HG03520 (cell line): Measurements from ENCODE around the gene CLDN22.

ENCODE experiments used
- ATAC-seq: cut with Tn5 transposase; IDR thresholded peaks from one replicate; pipeline ENCODE4 v1.9.1; 2021; ENCODE audit warnings: mild to moderate bottlenecking, moderate library complexity; ENCODE audit not compliant: unreplicated experiment

CLDN22 gene

DNA sequence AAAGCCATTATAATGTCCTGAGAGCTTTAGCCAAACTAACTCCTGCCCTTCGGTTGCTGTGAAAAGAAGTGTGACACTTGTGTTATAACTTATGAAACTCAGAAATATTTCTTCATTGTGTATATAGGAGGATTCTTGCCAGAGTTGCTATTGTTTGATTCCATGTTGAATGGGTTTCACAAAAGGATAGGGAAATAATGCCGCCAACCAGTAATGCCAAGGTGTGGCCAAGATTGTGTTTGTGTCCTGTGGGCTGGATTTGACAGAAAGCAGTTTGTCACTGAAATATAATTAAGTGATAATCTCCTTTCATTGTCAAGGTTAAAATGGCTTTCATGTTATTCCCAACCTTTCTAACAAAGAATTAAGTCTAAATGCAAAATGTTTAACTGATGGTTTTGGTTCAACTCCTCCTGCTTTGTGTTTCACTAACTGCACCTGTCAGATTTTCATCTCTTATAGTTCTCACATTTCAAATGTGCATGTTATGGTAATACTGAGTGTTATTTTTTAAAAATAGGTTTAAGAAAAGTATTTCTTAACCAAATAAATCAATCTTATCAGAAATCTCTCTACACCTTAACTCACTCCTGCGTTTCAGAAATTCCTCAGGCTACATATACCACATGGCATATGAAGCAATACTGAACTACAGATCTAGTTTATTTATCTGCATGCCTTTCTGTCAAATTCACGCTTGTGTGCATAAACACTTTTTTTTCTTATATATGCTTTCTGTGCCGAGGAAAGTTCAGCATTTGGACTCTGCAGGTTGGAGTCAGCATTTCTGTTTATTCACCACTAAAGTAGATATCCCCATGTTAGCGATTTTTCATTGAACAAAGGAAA, at the start of gene CLDN22:
TSS of gene CLDN22 (minus strand) at position 66 of the 849 bp plus-strand sequence. CDS start at position 8, 58 bp downstream.
- ATAC-seq, result no peak

DNA sequence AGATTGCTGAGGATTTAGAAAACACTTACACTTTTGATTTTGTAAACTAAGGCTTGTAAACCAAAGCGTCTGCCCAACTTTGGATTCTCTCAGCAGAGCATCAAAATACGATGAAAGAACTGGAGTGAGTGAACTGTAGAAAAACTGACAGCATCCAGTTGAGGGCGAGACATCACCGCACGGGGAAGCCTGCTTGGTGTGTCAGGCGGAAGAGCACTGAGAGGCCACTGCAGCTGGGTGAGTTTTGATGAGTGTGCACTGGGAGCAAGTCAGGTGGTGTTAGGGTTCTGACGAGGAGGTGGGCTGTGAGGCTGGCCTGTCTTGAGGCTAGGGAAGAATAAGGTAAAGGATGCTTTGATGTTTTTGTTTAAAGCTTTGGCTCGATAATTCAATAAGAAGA, 49.0 kb upstream of the CLDN22 start:
- ATAC-seq, result no peak

DNA sequence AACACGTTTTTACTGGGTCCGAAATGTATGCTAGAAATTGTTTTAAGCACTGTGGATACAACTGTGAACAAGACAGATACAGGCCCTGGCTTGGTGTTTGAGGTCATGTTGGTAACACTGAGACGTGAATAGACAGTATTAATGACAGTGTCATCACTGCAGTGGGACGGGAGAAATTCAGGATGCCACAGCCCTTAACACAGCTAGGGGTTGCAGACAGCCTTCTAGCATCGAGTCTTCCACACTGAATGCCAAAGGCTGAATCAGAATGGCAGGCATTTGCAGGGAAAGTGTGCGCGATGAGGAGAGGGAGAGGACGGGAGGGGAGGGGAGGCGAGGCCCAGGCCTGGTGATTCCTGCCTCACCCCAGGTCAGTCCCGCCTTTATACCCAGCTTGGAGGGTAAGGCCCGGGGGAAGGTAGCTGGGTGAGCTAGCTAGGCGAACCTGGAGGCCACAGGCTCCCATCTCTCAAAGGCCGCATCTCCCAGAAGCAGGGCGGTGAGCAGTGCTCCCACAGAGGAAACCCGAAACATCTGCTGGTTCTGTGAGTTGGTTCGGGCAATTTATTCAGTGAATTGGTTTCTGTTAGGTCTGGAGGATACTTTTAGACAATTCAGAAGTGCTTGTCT, 46.2 kb upstream of the CLDN22 start:
- ATAC-seq, result no peak

DNA sequence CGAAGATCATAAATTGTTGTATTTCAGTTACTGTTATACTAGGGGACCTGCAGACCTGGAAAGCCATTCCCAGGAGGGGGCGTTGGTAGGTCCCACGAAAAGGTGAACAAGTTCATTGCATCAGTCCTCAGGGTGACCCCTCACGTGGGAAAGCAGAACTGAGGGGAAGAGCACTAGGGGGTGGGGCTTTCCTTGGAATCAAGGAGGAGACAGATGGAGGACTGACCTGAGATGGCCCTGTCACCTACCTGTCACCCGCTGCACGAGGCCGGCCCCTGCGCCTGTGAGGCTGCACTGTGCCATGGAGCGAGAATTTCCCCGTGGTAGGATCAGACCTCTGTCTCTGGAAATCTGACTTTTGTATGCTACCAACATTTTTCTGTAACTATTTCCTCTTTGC, 43.9 kb upstream of the CLDN22 start:
- ATAC-seq, result no peak

DNA sequence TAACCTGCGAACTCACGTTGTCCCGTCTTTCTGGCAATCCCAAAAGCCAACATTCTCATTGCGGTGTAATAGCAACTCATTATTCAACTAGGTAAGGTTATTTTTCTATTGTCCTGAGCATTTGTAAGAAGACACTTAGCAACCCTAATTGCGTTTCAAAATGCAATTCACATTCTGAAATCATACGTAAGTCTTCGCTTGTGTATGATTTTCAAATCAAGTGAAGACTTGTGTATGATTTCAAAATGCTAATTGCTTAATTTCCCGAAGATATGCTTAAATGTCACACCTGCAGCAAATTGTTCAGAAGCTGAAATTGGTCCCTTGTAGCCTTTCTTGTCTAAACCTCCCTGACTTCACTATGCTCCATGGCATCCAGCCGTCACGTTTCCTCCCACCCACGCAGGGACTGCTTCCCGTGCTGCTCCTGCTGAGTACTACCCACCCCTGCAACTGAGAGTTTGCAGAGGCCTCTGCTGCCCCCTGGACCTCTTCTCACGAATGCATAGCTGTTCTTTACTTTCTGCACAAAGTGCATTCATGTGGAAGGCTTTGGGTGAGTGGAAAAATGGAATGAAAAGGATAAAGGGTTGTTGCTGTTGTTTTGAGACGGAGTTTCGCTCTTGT, 43.0 kb upstream of the CLDN22 start:
- ATAC-seq, result no peak

DNA sequence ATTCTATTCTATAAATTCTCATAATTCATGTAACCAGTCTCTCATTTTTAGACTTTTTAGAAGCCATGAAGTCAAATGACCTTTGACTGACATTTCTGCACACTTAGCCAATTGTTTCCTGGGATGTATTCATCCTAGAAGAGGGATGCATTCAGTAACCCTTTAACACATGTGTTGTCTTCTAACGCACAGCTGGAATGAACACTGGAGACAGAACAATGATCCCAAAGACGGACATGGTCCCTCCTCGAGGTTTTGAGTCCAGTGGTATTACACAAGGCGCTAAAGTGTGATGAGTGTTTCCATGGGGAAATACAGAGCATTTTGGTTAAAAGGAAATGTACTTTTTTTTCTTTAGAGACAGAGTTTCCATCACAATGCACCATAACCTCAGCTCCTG, 42.0 kb upstream of the CLDN22 start:
- no peak for ATAC-seq

DNA sequence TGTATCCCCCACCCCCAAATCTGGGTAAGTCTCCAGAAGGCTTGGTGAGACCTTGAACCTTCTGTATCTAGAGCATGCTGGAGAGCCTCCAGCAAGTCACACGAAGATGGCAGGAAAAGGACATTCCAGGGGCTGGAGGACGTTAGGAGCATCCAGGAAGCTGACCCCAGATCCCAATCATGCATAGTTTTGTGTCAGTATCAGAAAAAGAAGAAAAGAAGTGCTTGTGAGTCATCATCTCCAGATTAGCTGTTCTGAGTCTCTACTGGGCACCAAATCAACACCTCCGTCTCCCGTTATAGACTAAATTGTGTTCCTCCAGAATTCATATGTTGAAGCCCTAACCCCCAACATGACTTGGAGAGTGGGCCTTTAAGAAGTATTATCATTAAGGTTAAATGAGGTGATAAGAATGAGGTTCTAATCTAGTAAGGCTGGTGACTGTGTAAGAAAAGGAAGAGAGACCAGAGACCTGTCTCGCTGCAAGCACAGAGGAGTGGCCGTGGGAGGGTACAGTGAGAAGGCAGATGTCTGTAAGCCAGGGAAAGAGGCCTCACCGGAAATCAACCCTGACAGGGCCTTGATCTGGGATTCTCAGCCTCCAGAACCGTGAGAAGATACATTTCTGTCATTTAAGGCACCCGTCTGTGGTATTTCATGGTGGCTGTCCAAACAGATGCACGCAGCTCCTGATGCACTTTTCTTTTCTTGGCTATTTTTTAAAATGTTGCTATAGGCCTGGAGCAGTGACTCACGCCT, 40.3 kb upstream of the CLDN22 start:
- ATAC-seq, result no peak

DNA sequence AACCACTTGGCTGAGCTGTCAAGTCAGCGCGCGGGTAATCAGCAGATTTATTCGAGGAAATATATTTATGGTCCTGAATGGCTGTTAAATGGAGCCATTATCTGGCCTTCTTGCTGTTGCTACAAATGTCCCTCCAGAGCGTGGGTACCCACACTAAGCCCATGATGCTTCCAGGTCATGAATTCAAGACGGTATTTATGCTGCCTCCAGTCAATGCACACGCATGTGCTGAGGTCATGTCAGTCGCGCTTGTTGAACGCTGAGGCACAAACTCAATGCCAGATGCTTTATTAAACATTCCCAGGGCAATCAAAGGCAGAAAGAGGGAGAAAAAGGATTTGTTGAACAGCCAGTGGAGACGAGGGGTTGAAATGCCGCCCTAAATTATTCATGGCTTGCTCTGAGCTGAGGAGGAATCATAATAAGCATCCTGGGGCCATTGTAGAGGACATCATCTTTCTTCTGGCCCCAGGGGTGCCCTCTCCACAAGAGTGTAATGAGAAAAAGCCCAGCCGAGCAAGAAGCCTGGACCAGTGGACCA, 38.2 kb upstream of the CLDN22 start:
- ATAC-seq, result no peak

DNA sequence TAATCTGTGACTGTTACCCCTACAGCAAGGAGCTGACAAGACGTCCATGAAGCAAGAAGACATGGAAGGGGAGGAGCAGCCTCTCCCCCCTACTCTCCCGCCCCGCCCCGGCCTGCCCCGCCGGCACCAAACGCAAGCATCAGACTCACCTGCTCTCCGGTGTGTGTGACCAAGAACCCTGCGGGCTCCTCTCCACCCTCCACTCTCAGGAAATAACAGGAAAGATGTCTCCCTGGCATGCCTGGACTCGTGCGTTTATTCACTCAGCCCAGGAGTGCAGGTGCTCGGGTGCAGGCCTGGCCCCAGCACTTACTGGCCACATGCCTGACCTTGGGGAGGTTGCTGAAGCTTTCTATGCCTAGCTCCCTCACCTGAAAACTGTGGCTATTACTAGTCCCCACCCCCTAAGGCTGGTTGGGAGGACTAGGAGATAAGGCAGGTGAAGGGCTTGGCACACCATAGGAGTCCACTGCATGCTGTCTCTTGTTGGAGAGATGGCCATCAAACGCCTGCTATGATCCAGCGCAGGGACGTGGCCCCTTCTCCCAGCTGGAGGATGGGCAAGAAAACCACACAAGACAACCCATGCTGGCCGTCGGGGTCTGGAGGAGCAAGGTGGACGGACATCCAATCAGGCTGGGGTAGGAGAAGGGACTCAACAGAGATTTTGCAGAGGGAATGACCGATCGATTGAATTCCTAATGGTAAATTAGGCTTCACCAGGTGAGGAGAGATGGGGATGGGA, 37.0 kb upstream of the CLDN22 start:
- no peak for ATAC-seq

DNA sequence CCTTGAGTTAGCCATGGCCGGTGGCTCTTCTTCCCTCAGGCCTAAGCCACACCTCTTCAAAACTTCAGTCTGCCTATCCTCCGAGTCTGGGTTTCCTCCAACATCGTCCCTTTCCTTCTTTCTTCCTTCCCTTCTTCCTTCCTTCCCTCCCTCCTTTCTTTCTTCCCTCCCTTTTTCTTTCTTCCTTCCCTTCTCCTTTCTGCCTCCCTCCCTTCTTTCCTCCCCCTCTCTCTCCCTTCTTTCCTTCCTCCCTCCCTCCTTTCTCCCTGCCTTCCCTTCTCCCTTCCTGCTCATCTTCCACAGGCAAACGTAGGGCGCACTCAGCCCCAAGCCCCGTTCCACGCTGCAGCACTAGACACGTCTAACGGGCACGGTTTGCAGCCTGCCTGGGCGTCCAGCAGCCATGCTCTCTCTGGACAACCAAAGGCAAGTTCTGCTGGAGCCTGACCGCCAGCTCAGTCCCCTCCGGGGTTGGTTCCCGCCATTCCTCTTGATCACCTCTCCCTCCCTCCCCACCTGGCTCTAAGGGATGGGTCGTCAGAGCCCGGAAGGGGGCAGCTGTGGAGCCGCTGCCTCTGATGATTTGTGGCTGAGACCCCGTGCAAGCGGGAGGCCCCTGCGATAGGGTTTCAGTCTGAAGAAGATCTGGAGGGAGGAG, 36.2 kb upstream of the CLDN22 start:
- ATAC-seq, result no peak

DNA sequence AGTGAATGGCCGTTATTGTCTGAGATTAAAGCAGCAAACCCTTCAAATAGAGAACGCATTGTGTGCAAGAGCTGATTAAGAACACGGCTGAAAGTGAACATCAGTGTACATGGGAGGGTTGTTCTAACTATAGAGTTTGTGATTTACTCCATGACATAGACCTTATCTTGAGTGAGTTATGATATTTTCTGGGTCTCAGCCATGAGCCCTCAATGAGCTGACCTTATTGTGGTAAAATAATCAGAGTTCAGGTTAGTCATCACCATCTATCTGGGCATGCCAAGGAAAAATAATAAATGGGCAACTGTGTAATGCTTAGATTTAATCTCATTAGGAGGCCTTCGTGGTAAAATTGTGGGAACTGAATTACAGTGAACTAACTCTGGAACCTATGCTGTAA, 35.3 kb upstream of the CLDN22 start:
- no peak for ATAC-seq

DNA sequence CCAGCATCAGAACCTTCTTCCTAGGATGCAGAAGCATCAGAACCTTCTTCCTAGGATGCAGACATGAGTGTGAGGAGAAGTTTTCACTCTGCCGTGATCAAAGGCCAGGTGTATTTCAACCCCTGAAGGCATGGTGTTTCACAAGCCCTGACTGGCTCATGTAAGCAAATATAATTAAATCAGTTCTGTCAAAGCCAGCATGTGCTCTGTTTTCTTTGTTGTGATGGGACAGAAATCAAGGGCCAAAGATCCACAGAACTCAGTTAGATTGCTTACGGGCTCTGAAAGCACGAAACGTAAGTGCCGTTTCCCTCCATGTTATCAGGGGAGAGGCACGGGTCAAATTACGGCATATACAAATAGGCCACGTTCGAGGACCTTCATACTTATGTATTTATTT, 34.1 kb upstream of the CLDN22 start:
- ATAC-seq, result no peak

DNA sequence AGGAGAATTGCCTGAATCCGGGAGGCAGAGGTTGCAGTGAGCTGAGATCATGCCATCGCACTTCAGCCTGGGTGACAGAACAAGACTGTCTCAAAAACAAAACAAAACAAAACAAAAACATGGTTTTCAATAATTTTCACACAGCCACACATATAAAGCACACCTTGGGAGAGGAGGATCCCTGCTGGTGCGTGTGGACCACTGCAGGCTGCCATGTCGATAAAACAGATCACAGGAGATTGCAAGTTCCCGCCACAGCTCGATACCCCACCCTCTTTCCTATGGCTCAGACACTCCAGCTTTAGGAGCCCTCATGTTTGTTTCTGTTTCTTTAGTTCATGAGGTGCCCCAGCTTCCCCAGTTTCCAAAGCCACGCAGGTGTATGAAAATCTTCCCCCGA, 33.5 kb upstream of the CLDN22 start:
- no peak for ATAC-seq

DNA sequence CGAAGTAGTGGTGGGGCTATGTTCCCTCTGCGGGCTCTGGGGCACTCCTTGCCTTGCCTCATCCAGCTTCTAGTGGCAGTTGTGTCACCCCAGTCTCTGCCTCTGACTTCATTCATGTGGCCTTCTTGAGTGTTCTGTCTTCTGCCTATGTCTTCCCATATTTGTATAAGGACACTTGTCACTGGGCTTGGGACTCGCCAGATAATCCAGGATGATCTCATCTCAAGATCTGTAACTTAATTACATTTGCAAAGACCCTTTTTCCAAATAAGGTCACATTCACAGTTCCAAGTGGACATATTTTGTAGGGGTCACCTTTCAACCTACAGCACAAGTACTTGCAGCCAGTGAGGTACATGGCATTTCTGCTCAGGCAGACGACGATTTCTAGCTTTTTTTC, 32.5 kb upstream of the CLDN22 start:
- no peak for ATAC-seq

DNA sequence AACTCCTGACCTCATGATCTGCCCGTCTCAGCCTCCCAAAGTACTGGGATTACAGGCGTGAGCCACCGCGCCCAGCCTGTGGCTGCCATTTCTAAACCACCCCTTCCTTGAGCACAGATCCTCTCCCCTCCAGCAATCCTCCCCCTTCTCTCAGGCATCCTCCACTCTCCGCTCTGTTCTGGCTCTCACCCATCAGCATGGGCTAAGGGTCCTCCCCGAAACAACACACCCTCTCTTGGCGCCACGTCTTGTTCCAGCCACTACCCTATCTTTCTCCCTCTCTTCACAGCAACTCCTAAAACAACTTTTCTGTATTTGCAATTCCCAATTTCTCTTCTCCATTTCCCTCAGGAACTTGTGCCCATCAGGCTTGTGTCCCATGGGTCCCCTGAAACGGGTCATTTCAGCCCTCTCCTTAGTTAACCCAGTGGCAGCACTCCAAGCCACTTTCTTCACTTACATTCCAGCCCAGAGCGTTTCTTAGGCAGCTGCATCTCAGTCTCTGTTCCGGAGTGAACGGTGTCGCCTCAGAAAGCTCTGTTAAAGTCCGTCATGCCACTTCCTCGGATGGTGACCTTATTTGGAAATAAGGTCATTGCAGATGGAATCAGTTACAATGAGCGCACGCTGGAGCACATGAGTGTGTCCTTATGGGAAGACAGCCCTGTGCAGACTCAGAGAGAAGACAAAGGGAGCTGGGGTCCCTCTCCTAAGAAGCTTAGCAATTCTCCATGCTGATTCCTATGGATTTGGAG, 30.4 kb upstream of the CLDN22 start:
- no peak for ATAC-seq

DNA sequence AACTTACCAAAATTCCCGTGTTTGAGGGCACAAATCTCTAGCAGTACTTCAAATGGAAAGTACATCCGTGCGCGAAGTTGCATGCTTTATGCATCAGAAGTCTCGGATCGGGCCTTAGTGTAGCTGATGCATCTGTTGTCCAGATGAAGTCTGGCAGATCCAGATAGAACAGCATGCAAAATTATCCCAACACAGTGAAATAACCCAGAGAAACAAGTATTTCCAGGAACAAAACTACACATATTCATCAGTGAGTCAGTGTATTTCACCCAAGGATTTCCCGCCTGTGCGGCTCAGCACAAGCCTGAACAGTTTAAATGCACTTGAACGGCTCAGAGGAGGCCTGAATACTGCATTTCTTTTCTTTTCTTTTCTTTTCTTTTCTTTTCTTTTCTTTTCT, 29.6 kb upstream of the CLDN22 start:
- no peak for ATAC-seq

DNA sequence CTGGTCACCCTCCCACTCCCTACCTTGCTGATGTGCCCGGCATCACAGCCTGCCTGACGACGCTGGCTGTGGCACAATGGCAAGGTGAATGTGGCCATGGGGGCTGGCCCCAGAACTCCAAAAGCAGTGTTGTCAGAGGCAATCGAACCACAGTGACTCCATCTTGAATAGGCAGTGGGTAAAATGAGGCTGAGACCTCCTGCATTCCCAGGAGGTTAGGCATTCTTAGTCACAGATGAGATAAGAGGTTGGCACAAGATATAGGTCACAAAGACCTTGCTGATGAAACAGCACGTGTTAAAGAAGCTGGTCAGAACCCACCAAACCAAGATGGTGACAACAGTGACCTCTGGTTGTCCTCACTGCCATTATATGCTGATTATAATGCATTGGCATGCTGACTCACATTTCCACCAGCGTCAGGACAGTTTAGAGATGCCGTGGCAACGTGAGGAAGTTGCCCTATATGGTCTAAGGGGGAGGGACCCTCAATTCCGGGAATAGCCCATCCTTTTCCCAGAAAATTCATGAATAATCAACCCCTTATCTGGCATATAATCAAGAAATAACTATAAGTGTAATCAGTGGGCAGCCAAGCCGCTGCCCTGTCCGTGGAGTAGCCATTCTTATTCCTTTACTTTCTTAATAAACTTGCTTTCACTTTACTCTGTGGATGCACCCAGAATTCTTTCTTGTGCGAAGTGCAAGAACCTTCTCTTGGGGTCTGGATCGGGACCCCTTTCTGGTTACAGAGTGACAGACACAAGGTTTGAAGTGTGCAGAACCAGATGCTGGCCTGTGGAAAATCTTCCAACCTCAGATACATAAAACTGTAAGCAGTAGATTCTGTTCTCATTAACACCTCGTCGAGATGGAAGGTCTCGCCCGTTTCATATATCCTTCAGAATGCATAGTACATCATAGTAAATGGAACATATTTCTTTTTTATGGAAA, 28.9 kb upstream of the CLDN22 start:
- ATAC-seq, result no peak

DNA sequence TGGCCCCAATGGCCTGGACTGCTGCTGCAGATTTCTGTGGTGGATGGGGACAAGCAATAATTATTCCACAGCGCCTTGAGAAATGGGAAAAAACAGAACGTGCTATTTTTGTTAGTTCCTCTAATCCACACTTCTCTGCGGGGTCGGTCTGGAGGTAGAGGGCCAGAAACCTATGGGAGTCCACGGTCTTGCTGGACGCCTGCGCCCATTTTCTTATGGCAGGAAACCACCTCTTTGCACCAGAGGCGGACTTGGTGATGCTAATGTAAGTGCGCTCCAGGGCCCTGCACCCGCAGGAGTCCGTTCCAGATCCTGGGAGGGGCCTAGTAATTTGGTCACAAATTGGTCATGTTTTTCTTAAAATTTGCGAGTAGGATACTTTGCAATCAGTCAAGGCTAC, 28.1 kb upstream of the CLDN22 start:
- no peak for ATAC-seq
